Upper lobe of right lung (tissue), 1 donor: ENCODE data around the gene NUP214. TPM values are rescaled to one million over a fixed set of nuclear protein-coding genes. Genes with fewer than 3 reads are reported as not detected.
"Not testable (repeated sequence)": the region's sequence is repeated elsewhere in the genome, so short reads cannot be mapped to it uniquely, and the experiment has no call there.

Experiments
- ATAC-seq: fragments of 200-7000 bp; cut with Tn5 transposase; one replicate; pipeline ENCODE4 v1.9.1; 2020; ENCODE audit warnings: mild to moderate bottlenecking, moderate library complexity
- DNase-seq: peaks from one replicate; pipeline ENCODE4 v3.0.0-alpha.2; 2020
- H3K27ac ChIP-seq: fragments of 200-600 bp; one replicate; pipeline ENCODE4 v1.8.0; 2022
- H3K27me3 ChIP-seq: fragments of 200-600 bp; one replicate; pipeline ENCODE4 v1.8.0; 2022; ENCODE audit warnings: mild to moderate bottlenecking
- H3K36me3 ChIP-seq: fragments of 200-600 bp; one replicate; pipeline ENCODE4 v1.8.0; 2022
- H3K4me1 ChIP-seq: fragments of 200-600 bp; one replicate; pipeline ENCODE4 v1.8.0; 2022
- H3K4me3 ChIP-seq: fragments of 200-600 bp; one replicate; pipeline ENCODE4 v1.8.0; 2022; ENCODE audit warnings: mild to moderate bottlenecking
- H3K9me3 ChIP-seq: fragments of 200-600 bp; one replicate; pipeline ENCODE4 v1.8.0; 2022
- intact Hi-C: fragments of 100-400 bp; cut with DNase I; formaldehyde crosslinking; loops from one replicate; pipeline ENCODE4 v1.11.0; 2022
- total RNA-seq: library from RNA; stranded (reverse); fragmentation: NEBNext Ultra II Directional; extraction: Animal tissue kit (Norgen Biotek cat#: 25700); gene quantifications from one replicate; pipeline ENCODE4 v1.2.1, GENCODE V29; 2021
- TF ChIP-seq, protein P1 (sequence below): fragments of 200-600 bp; IDR thresholded peaks from one replicate; pipeline ENCODE4 v1.8.0; 2022; ENCODE audit warnings: antibody characterized with exemption
- donor health status: DM: no; HTN: yes; CAD: no; lungs with severe emphysema.

NUP214 gene
- total RNA-seq, 1 donor from 2014 or later: 52.2 TPM

DNA sequence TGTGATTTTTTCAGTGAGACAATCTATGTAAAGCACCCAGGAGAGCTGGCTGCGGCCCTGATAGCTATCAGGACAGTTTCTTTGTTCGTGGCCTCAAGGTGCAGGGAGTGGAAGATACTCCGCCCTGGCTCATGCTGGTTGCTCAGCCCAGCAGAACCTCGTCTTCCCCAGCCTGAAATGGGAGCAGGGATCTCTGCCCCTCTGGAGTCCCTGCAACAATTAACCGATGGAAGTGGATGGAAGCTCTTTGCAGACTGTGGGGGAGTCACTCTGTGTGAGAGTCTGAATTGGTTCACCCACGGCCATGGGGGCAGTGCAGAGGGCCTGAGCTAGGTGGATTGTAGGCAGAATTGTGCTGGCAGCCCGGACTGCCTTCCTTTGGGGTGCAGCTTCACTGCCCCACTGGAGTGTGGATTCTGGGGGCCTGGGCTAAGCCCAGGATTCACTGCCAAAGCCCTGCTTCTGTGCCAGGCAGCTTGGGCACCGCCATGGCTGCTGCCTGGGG lies 26.2 kb upstream of the NUP214 start:
- intact Hi-C loops: no loop called here
- Histone ChIP-seq H3K27me3 (peaks cover 22% of the 10 kb centered on the region), H3K4me1 (peaks cover 5% of the 10 kb centered on the region), H3K9me3 (no peaks in the 10 kb centered on the region), H3K27ac (no peak overlapping the region), H3K36me3 (no peaks in the 10 kb centered on the region), H3K4me3 (no peak overlapping the region)
- DNase-seq (no peak), ATAC-seq (no peak)
- TF ChIP-seq, protein P1, sequence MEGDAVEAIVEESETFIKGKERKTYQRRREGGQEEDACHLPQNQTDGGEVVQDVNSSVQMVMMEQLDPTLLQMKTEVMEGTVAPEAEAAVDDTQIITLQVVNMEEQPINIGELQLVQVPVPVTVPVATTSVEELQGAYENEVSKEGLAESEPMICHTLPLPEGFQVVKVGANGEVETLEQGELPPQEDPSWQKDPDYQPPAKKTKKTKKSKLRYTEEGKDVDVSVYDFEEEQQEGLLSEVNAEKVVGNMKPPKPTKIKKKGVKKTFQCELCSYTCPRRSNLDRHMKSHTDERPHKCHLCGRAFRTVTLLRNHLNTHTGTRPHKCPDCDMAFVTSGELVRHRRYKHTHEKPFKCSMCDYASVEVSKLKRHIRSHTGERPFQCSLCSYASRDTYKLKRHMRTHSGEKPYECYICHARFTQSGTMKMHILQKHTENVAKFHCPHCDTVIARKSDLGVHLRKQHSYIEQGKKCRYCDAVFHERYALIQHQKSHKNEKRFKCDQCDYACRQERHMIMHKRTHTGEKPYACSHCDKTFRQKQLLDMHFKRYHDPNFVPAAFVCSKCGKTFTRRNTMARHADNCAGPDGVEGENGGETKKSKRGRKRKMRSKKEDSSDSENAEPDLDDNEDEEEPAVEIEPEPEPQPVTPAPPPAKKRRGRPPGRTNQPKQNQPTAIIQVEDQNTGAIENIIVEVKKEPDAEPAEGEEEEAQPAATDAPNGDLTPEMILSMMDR: no peak

DNA sequence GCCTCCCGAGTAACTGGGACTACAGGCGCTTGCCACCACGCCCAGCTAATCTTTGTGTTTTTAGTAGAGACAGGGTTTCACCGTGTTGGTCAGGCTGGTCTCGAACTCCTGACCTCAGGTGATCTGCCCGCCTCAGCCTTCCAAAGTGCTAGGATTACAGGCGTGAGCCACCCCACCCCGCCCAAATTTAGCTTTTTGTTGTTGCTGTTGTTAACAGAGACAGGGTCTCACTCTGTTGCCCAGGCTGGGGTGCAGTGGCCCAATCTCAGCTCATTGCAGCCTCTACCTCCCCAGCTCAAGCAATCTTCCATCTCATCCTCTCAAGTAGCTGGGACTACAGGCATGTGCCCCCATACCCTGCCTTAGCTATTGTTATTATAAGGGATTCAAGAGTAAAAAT lies 25.5 kb upstream of the NUP214 start:
- H3K4me1 ChIP-seq, H3K27ac ChIP-seq, ATAC-seq, DNase-seq, H3K9me3 ChIP-seq, intact Hi-C loops, H3K36me3 ChIP-seq, H3K4me3 ChIP-seq: not testable (repeated sequence)
- H3K27me3 ChIP-seq: peaks cover 15% of the 10 kb centered on the region

DNA sequence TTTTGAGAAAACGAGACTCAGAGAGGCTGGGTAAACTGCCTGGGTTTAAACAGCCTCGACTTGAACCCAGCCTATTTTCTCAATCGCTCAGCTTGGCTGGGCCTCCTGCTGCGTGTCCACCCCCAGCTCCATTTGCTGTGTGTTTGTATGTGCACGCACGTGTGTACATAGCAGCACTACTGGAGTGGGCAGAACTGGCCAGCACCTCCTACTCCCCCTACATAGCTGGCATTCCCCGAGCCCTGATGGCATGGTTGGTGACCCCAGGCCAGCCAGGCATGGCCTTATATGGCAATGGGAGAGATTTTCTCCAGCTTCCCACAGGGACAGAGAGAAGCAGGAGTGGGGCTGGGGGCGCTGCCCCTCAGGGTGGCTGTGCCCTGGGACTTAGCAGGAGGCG lies 24.9 kb upstream of the NUP214 start:
- H3K4me1 ChIP-seq: peaks cover 5% of the 10 kb centered on the region
- H3K9me3 ChIP-seq: no peaks in the 10 kb centered on the region
- peaks cover 9% of the 10 kb centered on the region for H3K27me3 ChIP-seq
- no peak overlapping the region for H3K4me3 ChIP-seq
- no peaks in the 10 kb centered on the region for H3K36me3 ChIP-seq
- H3K27ac ChIP-seq: no peak overlapping the region
- ATAC-seq: no peak
- DNase-seq: no peak
- TF ChIP-seq, protein P1: no peak
- intact Hi-C loops: no loop called here

DNA sequence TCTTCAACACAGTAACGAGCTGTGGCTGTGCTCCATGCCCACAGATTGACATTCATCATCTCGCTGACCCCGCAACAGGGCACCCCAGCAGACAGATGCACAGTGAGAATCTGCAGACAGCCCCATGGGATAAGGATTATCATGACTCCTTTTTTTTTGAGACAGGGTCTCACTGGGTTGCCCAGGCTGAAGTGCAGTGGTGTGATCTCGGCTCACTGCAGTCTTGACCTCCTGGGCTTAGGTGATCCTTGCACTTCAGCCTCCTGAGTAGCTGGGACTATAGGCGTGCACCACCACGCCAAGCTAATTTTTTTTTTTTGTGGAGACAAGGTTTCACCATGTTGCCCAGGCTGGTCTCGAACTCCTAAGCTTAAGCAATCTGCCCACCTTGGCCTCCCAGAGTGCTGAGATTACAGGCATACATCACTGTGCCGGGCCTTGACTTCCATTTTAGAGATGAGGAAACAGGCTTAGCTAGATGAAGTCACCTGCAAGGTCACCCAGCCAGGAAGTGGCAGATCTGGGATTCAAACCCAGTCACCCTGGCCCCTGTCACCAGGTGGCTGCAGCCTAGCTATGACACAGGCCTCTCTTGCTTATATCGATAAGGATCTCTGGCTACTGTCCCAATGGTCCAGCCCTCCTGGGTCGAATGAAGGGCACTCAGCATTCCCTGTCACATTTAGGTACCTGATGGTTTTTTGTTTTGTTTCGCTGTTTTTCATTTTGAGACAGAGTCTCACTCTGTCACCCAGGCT lies 24.0 kb upstream of the NUP214 start:
- H3K27me3 ChIP-seq: peaks cover 4% of the 10 kb centered on the region
- intact Hi-C loops: no loop called here
- ATAC-seq: no peak

DNA sequence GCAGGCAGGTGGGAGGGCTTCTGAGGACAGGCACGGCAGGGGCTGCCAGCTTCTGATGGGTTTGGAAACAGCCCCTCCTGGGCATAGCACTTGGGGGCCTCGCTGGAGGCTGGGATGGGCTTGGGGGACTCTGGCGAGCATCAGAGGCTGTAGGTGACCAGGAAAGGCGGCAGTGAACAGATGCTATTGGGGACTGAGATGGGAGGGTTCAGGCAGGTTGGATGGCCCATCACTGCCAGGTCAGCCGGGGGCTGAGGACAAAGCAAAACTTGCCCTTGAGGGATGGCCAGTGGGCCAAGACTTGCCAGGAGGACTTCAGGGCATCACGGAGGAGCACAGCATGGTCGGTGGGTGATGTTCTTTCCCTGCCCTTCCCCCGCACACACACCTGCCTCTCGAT lies 22.4 kb upstream of the NUP214 start:
- no peak for DNase-seq
- H3K4me1 ChIP-seq: no peaks in the 10 kb centered on the region
- TF ChIP-seq, protein P1: no peak
- no peak for ATAC-seq
- no peak overlapping the region for H3K4me3 ChIP-seq
- no peaks in the 10 kb centered on the region for H3K9me3 ChIP-seq
- intact Hi-C loops: no loop called here
- no peaks in the 10 kb centered on the region for H3K27me3 ChIP-seq
- no peaks in the 10 kb centered on the region for H3K36me3 ChIP-seq
- no peak overlapping the region for H3K27ac ChIP-seq

More for the DNA sequence above, 24.0 kb upstream of the NUP214 start:
- H3K4me3 ChIP-seq: no peak overlapping the region
- no peaks in the 10 kb centered on the region for H3K9me3 ChIP-seq
- peaks cover 5% of the 10 kb centered on the region for H3K4me1 ChIP-seq
- TF ChIP-seq, protein P1: no peak
- no peak overlapping the region for H3K27ac ChIP-seq
- H3K36me3 ChIP-seq: no peaks in the 10 kb centered on the region
- DNase-seq: no peak

DNA sequence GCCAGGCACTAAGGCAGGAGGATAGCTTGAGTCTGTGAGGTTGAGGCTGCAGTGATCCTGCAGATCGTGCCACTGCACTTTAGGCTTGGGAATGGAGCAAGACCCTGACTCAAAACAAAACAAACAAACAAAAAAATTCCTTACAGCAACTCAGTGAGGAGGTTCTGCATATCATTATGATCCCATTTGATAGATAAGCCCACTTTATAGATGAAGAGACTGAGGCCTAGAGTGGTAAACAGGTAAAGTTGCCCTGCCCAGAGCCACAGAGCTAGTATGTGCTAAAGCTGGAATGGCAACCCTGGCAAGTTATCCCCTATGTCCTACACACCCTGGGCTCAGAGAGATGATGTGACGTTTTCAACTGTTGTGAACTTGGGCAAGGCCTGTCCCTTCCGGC lies 21.9 kb upstream of the NUP214 start:
- Histone ChIP-seq H3K27me3 (no peaks in the 10 kb centered on the region), H3K27ac (no peak overlapping the region), H3K9me3 (no peaks in the 10 kb centered on the region), H3K4me3 (no peak overlapping the region), H3K4me1 (no peaks in the 10 kb centered on the region), H3K36me3 (no peaks in the 10 kb centered on the region)
- TF ChIP-seq, protein P1: no peak
- ATAC-seq (no peak), DNase-seq (no peak)
- intact Hi-C loops: no loop called here
